Measurements from ENCODE around the gene PHTF2.

PHTF2 gene

GRCh38 chr7:77796109-77796508 lies 2.5 kb upstream of the PHTF2 start:
- DNase-seq = no peak

GRCh38 chr7:77796960-77797359 lies 1.6 kb upstream of the PHTF2 start:
- no peak for DNase-seq

GRCh38 chr7:77797734-77798393 lies 709 bp upstream of the PHTF2 start:
- DNase-seq = no peak

- peak; percentile 6 for DNase-seq
Observed at GRCh38 chr7:77799078-77799964, 748 bp downstream of the PHTF2 start.

GRCh38 chr7:77800158-77800557 lies 1.6 kb downstream of the PHTF2 start:
- DNase-seq = no peak

- DNase-seq = no peak
Observed at GRCh38 chr7:77800730-77801129, 2.2 kb downstream of the PHTF2 start.

- DNase-seq = no peak
Observed at GRCh38 chr7:77802557-77803405, 4.2 kb downstream of the PHTF2 start.

- no peak for DNase-seq
Observed at GRCh38 chr7:77806425-77806824, 7.9 kb downstream of the PHTF2 start.

- no peak for DNase-seq
Observed at GRCh38 chr7:77808517-77808916, 9.9 kb downstream of the PHTF2 start.

- DNase-seq = no peak
Observed at GRCh38 chr7:77811516-77812289, 13.1 kb downstream of the PHTF2 start.

GRCh38 chr7:77812290-77812685 lies 13.7 kb downstream of the PHTF2 start:
- no peak for DNase-seq

- no peak for DNase-seq
Observed at GRCh38 chr7:77813180-77813579, 14.6 kb downstream of the PHTF2 start.

- DNase-seq = no peak
Observed at GRCh38 chr7:77819021-77819420, 20.4 kb downstream of the PHTF2 start.

GRCh38 chr7:77820967-77821366 lies 22.4 kb downstream of the PHTF2 start:
- no peak for DNase-seq

- no peak for DNase-seq
Observed at GRCh38 chr7:77822269-77822668, 23.7 kb downstream of the PHTF2 start.

GRCh38 chr7:77823787-77824186 lies 25.2 kb downstream of the PHTF2 start:
- DNase-seq = no peak

GRCh38 chr7:77824636-77825035 lies 26.1 kb downstream of the PHTF2 start:
- no peak for DNase-seq

- DNase-seq = no peak
Observed at GRCh38 chr7:77825131-77825530, 26.6 kb downstream of the PHTF2 start.

- no peak for DNase-seq
Observed at GRCh38 chr7:77826300-77826699, 27.7 kb downstream of the PHTF2 start.

GRCh38 chr7:77827999-77828398 lies 29.4 kb downstream of the PHTF2 start:
- no peak for DNase-seq

GRCh38 chr7:77830649-77831355 lies 32.2 kb downstream of the PHTF2 start:
- DNase-seq = no peak

- DNase-seq = peak; percentile 7
Observed at GRCh38 chr7:77831481-77831880, 32.9 kb downstream of the PHTF2 start.
